Colonic mucosa (tissue), 4 donors: ENCODE data around the gene TSGA10IP. TPM values are rescaled to one million over a fixed set of nuclear protein-coding genes. Genes with fewer than 3 reads are reported as not detected.

Experiments
- DNase-seq: peaks from one replicate; pipeline ENCODE4 v3.0.0-alpha.2; 2020
- H3K27ac ChIP-seq: fragments of 200-600 bp; one replicate; pipeline ENCODE4 v1.8.0; 2021
- H3K27me3 ChIP-seq: fragments of 200-600 bp; one replicate; pipeline ENCODE4 v1.8.0; 2021
- H3K36me3 ChIP-seq: fragments of 200-600 bp; one replicate; pipeline ENCODE4 v1.8.0; 2021
- H3K4me1 ChIP-seq: fragments of 200-600 bp; one replicate; pipeline ENCODE4 v1.8.0; 2021; ENCODE audit warnings: mild to moderate bottlenecking
- H3K4me3 ChIP-seq: fragments of 200-600 bp; one replicate; pipeline ENCODE4 v1.8.0; 2021
- H3K9ac ChIP-seq, 2 donors: one replicate each; pipeline ENCODE4 v1.7.0; 2013; ENCODE audit warnings: control low read depth in 2 of 2, low read depth in 2 of 2, low read length in 2 of 2
- H3K9me3 ChIP-seq: fragments of 200-600 bp; one replicate; pipeline ENCODE4 v1.8.0; 2021
- intact Hi-C: fragments of 100-400 bp; cut with DNase I; formaldehyde crosslinking; loops from one replicate; pipeline ENCODE4 v1.14.1; 2022
- total RNA-seq, 2 donors: library from RNA; stranded (reverse); fragmentation: NEBNext Ultra II Directional in 1 of 2; extraction: Animal tissue kit (Norgen Biotek cat#: 25700) in 1 of 2; gene quantifications; one replicate each; pipeline ENCODE4 v1.2.1, GENCODE V29; 2021
- TF ChIP-seq, protein P1 (sequence below): fragments of 200-600 bp; IDR thresholded peaks from one replicate; pipeline ENCODE4 v1.8.0; 2022; ENCODE audit warnings: antibody characterized with exemption, mild to moderate bottlenecking
- donor health status: healthy.
- donor health status: DM: no; HTN: no; CAD: no.
- donor health status: DM: no; HTN: no; CAD: no.

TSGA10IP gene
- total RNA-seq, 2 donors from 2014 or later, result not detected

DNA sequence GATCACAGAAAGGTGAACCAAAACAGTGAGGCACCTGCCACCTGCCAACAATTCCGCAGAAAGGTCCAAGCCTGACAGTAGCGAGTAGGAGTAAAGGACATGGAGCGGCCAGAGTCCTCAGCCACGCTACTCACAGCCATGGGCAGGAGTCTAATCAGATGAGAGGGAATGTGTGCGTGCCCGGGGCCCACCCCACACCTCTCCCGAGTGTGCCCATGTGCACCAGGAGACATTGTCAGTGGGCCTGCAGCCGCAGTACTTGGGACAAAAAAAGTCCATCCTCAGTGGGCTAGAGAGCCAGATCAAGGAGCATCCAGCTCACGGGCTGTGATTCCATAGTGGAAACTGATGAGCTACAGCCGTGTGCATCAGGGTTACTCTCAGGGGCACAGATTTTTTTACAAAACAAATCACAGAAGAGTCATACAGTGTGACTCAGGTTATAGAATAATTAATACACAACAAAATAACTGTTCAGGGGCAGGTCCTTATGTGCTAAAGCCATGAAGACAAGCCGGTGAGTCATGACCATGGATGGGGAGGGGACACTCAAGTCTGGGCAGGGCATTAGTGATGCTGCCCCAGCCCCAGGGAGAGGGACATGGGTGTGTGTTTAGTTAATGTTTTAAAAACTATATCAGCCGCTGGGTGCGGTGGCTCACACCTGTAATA, 28.3 kb downstream of the TSGA10IP start:
- Histone ChIP-seq H3K36me3 (peaks cover 13% of the 10 kb centered on the region), H3K4me1 (no peaks in the 10 kb centered on the region), H3K9me3 (no peaks in the 10 kb centered on the region), H3K9ac (no peak overlapping the region), H3K27me3 (no peaks in the 10 kb centered on the region), H3K4me3 (no peak overlapping the region), H3K27ac (no peak overlapping the region)
- TF ChIP-seq, protein P1, sequence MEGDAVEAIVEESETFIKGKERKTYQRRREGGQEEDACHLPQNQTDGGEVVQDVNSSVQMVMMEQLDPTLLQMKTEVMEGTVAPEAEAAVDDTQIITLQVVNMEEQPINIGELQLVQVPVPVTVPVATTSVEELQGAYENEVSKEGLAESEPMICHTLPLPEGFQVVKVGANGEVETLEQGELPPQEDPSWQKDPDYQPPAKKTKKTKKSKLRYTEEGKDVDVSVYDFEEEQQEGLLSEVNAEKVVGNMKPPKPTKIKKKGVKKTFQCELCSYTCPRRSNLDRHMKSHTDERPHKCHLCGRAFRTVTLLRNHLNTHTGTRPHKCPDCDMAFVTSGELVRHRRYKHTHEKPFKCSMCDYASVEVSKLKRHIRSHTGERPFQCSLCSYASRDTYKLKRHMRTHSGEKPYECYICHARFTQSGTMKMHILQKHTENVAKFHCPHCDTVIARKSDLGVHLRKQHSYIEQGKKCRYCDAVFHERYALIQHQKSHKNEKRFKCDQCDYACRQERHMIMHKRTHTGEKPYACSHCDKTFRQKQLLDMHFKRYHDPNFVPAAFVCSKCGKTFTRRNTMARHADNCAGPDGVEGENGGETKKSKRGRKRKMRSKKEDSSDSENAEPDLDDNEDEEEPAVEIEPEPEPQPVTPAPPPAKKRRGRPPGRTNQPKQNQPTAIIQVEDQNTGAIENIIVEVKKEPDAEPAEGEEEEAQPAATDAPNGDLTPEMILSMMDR, result no peak
- no peak for DNase-seq
- intact Hi-C loops, result no loop called here

- Histone ChIP-seq H3K36me3 (peaks cover 13% of the 10 kb centered on the region), H3K27me3 (no peaks in the 10 kb centered on the region), H3K27ac (no peak overlapping the region), H3K4me3 (no peak overlapping the region), H3K9me3 (no peaks in the 10 kb centered on the region), H3K9ac (no peak overlapping the region), H3K4me1 (no peaks in the 10 kb centered on the region)
- intact Hi-C loops, result no loop called here
- TF ChIP-seq, protein P1, result no peak
- no peak for DNase-seq
These were observed 30.5 kb downstream of the TSGA10IP start for GRCh38 chr11:65975771-65976170.

DNA sequence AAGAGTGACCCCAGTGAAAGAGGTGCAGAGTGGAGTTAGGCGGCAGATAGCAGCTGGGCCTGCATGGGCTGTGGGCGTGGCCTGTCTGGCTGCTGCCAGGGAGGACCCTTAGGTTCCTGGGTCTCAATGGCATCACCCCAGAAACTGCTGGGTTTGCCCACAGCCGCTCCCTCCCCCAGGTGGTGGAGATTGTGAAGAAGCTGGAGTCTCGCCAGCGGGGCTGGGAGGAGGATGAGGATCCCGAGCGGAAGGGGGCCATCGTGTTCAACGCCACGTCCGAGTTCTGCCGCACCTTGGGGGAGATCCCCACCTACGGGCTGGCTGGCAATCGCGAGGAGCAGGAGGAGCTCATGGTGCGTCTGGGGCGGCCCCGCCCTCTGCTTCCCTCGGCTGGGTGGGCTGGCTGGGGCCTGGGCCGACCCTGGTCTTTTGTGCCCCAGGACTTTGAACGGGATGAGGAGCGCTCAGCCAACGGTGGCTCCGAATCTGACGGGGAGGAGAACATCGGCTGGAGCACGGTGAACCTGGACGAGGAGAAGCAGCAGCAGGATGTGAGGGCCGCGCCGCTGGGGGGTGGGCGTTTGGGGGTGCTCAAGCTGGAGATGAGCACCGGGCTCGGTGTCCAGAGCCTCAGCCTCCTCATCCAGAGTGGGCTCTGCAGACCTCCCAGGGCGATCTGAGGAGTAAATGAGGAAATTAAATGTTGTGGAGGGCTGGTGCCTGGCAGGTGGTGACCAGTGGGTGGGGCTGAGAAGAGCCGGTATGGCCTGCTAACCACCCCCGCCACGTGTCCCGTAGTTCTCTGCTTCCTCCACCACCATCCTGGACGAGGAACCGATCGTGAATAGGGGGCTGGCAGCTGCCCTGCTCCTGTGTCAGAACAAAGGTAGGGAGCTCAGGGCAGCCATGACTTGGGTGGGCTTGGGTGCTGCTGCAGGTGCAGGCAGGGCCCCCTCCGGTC, 31.2 kb downstream of the TSGA10IP start:
- Histone ChIP-seq H3K4me3 (no peak overlapping the region), H3K27ac (no peak overlapping the region), H3K9me3 (no peaks in the 10 kb centered on the region), H3K9ac (no peak overlapping the region), H3K27me3 (no peaks in the 10 kb centered on the region), H3K4me1 (no peaks in the 10 kb centered on the region), H3K36me3 (peaks cover 13% of the 10 kb centered on the region)
- TF ChIP-seq, protein P1, result no peak
- no peak for DNase-seq
- intact Hi-C loops, result no loop called here

DNA sequence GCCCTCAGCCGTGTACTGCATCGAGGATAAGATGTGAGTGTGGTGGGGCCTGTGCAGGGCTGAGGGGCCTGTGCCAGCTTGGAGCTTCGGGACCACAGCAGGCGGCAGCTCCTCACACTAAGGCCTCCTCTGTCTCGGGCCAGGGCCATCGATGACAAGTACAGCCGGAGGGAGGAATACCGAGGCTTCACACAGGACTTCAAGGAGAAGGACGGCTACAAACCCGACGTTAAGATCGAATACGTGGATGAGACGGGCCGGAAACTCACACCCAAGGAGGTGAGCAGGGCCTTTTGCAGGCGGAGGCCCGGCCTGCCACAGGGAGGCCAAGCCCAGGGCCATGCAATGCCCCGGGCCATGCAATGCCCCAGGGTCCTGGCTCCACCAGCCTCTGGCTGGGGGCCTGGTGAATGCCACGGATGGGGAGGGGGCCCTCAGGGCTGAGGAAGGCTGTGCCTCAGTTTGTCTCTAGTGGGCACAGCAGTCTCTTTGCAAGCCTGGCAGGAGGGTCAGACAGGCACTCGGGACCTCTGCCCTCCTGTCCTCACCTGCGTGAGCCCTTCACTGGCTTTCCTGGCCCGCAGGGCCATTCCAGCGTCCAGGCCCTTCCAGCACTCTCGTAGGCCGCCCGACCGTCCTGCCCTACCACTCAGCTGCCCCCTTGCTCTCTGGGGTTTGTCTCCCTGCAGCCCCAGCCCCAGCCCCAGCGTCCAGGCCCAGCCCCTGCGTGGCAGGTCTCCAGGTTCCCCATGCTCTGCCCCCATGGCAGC, 32.5 kb downstream of the TSGA10IP start:
- intact Hi-C loops, result no loop called here
- Histone ChIP-seq H3K9ac (no peak overlapping the region), H3K27me3 (no peaks in the 10 kb centered on the region), H3K4me1 (no peaks in the 10 kb centered on the region), H3K27ac (no peak overlapping the region), H3K36me3 (peaks cover 13% of the 10 kb centered on the region), H3K9me3 (no peaks in the 10 kb centered on the region), H3K4me3 (no peak overlapping the region)
- TF ChIP-seq, protein P1, result no peak
- no peak for DNase-seq
